ENCODE results near the gene HTT-AS. TPM values are rescaled to one million over a fixed set of nuclear protein-coding genes. Genes with fewer than 3 reads are reported as not detected.
"Not testable (repeated sequence)": the region's sequence is repeated elsewhere in the genome, so short reads cannot be mapped to it uniquely, and the experiment has no call there.

Gene HTT-AS
- total and polyA plus RNA-seq, 2 of the 13 experiments (the other 11 are each of a cell fraction or from before 2014, with no cell fraction given): not detected

GRCh38 chr4:3096202-3096601 is 21.9 kb upstream of the HTT-AS start:
- Histone ChIP-seq H2AFZ (ENCODE audit: low read length) (no peak overlapping the region), H3K4me1 (ENCODE audit: insufficient read depth, low read length) (peaks cover 4% of the 10 kb centered on the region), H3K27ac (ENCODE audit: extremely low read length, insufficient read depth, low read length) (no peak overlapping the region), H3K36me3 (replicated peaks in 1 of 2; ENCODE audit: control insufficient read depth in 1 of 2, insufficient read depth in 2 of 2, low read length in 2 of 2) (peaks cover 6 to 40% of the 10 kb centered on the region in 2 experiments), H3K9ac (ENCODE audit: insufficient read depth, low read depth, low read length) (no peak overlapping the region), H3K27me3 (ENCODE audit: control insufficient read depth in 1 of 2, insufficient read depth in 2 of 2, low read length in 2 of 2) (no peaks in the 10 kb centered on the region), H3K4me3 (replicated peaks in 1 of 3; ENCODE audit: insufficient read depth in 1 of 3, low read depth in 2 of 3, low read length in 3 of 3) (no peak overlapping the region), H4K20me1 (ENCODE audit: insufficient read depth, low read length) (no peaks in the 10 kb centered on the region), H3K9me3 (ENCODE audit: low read length) (no peaks in the 10 kb centered on the region), H3K79me2 (ENCODE audit: insufficient read depth, low read length) (no peaks in the 10 kb centered on the region), H3K4me2 (ENCODE audit: low read depth, low read length) (no peak overlapping the region)
- CTCF ChIA-PET (ENCODE audit: low intra/inter-chr PET ratio, low total read pairs): no interaction called here
- no peak for TF ChIP-seq ZBED4 (CRISPR knock-in tag; IDR thresholded peaks at IDR 0.05; ENCODE audit: borderline replicate concordance)
- FAIRE-seq (no peak), ATAC-seq (no peak), DNase-seq (ENCODE audit: low spot score) (no peak)
- intact Hi-C loops (cut with micrococcal nuclease; ENCODE audit: unreplicated experiment) (no loop called here), in situ Hi-C loops (cut with HindIII; ENCODE audit: extremely low pct_ligation_motif_present, low pct_unique_long_range_greater_than_20kb) (no loop called here)
- no TSS peak for BruUV-seq (replicated peaks)
- POLR2A ChIA-PET: no interaction called here
- 94% methylated on average over 3 of the region's 3 CpGs for WGBS (ENCODE audit: low lambda C conversion rate)

- H3K9ac ChIP-seq (ENCODE audit: insufficient read depth, low read depth, low read length); H4K20me1 ChIP-seq (ENCODE audit: insufficient read depth, low read length); DNase-seq (ENCODE audit: low spot score); H3K27ac ChIP-seq (ENCODE audit: extremely low read length, insufficient read depth, low read length); H2AFZ ChIP-seq (ENCODE audit: low read length); H3K4me1 ChIP-seq (ENCODE audit: insufficient read depth, low read length); H3K9me3 ChIP-seq (ENCODE audit: low read length); H3K4me2 ChIP-seq (ENCODE audit: low read depth, low read length); CTCF ChIA-PET (ENCODE audit: low intra/inter-chr PET ratio, low total read pairs); H3K27me3 ChIP-seq (ENCODE audit: control insufficient read depth in 1 of 2, insufficient read depth in 2 of 2, low read length in 2 of 2); H3K79me2 ChIP-seq (ENCODE audit: insufficient read depth, low read length); ATAC-seq; H3K4me3 ChIP-seq (replicated peaks in 1 of 3; ENCODE audit: insufficient read depth in 1 of 3, low read depth in 2 of 3, low read length in 3 of 3); FAIRE-seq; POLR2A ChIA-PET; intact Hi-C loops (cut with micrococcal nuclease; ENCODE audit: unreplicated experiment); BruUV-seq (replicated peaks); in situ Hi-C loops (cut with HindIII; ENCODE audit: extremely low pct_ligation_motif_present, low pct_unique_long_range_greater_than_20kb): not testable (repeated sequence)
- H3K36me3 ChIP-seq (replicated peaks in 1 of 2; ENCODE audit: control insufficient read depth in 1 of 2, insufficient read depth in 2 of 2, low read length in 2 of 2): peaks cover 4 to 34% of the 10 kb centered on the region in 2 experiments
- WGBS (ENCODE audit: low lambda C conversion rate): 98% methylated on average over 17 of the region's 28 CpGs
Measured at GRCh38 chr4:3094701-3095100, 20.4 kb upstream of the HTT-AS start.
